ENCODE data around the gene CDA. TPM values are rescaled to one million over a fixed set of nuclear protein-coding genes. Genes with fewer than 3 reads are reported as not detected.

The CDA gene
- total RNA-seq, 1 donor from 2014 or later, result 6.0 TPM

DNA sequence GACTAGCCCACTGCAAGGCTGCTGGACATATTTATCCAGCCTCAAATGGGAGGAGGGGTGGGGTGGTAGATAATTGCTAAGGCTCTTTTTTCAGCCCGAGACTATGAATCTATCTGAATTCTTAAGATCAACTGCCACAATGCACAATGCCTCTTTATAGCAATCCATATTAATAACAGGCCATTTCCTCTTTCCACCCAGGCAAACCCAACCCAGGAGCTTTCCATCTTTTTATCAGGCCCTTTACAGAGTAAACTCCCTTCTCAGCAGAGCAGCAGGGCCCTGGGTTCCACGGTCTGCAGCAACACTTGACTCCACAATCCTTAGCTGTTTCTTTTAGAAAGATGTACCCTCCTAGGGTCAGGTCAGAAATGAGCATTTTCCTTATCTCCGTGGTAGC, 71.5 kb downstream of the CDA start:
- TF ChIP-seq CTCF (conservative IDR thresholded peaks at IDR 0.05; ENCODE audit: low read depth, low read length), result no peak
- no peak for DNase-seq (ENCODE audit: low read depth)
- H3K4me3 ChIP-seq (ENCODE audit: low read depth, low read length), result peak overlapping the region; percentile 99

GRCh38 chr1:20660847-20661206, 71.9 kb downstream of the CDA start:
- DNase-seq (ENCODE audit: low read depth), result no peak
- peak overlapping the region; percentile 99 for H3K4me3 ChIP-seq (ENCODE audit: low read depth, low read length)
- no peak for TF ChIP-seq CTCF (conservative IDR thresholded peaks at IDR 0.05; ENCODE audit: low read depth, low read length)

GRCh38 chr1:20661207-20662109, 72.6 kb downstream of the CDA start, which contains the start of gene DDOST:
TSS of gene DDOST (minus strand) at chr1:20661369. CDS start at chr1:20661350, 19 bp downstream.
- peak; percentile 44 for TF ChIP-seq CTCF (conservative IDR thresholded peaks at IDR 0.05; ENCODE audit: low read depth, low read length)
- DNase-seq (ENCODE audit: low read depth), result peak; percentile 82
- H3K4me3 ChIP-seq (ENCODE audit: low read depth, low read length), result peak within 1 kb of the TSS; percentile 99

GRCh38 chr1:20662110-20662475, 73.2 kb downstream of the CDA start:
- DNase-seq (ENCODE audit: low read depth), result no peak
- H3K4me3 ChIP-seq (ENCODE audit: low read depth, low read length), result peak overlapping the region; percentile 99
- TF ChIP-seq CTCF (conservative IDR thresholded peaks at IDR 0.05; ENCODE audit: low read depth, low read length), result no peak

GRCh38 chr1:20663365-20663764, 74.5 kb downstream of the CDA start:
- no peak for TF ChIP-seq CTCF (conservative IDR thresholded peaks at IDR 0.05; ENCODE audit: low read depth, low read length)
- H3K4me3 ChIP-seq (ENCODE audit: low read depth, low read length), result no peak overlapping the region
- DNase-seq (ENCODE audit: low read depth), result no peak

DNA sequence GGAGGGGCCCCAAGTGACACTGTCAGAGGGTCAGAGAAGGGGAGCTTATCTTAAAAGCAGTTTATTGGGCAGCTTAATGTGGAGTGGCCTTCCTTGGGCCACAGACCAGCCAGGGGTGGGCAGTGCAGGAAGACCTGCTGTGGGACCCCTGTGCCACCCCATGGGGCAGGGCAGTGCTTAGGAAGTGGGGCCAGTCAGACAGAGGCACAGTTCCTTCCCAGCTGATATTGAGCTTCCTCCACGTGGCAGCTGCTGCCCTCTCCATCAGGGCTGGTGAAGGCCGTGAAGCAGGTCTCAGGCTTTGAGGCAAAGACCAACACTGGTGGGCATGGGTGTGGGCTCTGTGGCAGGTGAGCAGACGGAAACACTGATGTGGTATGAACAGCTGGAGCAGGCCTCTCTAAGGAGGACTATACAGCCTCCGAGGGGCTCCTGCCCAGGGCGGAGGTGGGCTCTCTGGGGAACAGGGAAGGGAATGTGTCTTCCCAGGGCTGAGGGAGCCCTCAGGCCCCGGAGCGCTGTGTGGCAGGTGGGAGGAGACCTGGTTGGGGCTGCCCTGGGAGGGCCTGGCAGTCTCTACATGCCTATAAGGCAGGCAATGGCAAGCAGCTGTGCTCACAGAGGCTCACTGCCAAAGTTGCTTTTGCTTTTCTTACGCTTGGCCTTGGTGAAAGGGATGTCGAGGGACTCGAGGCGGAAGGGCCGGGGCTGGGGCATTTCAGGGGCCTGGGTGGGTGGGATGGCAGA, 75.2 kb downstream of the CDA start:
- no peak for TF ChIP-seq CTCF (conservative IDR thresholded peaks at IDR 0.05; ENCODE audit: low read depth, low read length)
- DNase-seq (ENCODE audit: low read depth), result no peak

More for the DNA sequence above, 75.2 kb downstream of the CDA start:
- no peak overlapping the region for H3K4me3 ChIP-seq (ENCODE audit: low read depth, low read length)
